Fibroblast of skin of right quadriceps (primary cell): ENCODE measurements around the gene SSTR5.

ENCODE experiments used
- DNase-seq: peaks from one replicate; pipeline ENCODE4 v3.0.0-alpha.2; 2013

Gene SSTR5

GRCh38 chr16:1040346-1040745, 32.2 kb upstream of the SSTR5 start:
- DNase-seq = no peak

DNA sequence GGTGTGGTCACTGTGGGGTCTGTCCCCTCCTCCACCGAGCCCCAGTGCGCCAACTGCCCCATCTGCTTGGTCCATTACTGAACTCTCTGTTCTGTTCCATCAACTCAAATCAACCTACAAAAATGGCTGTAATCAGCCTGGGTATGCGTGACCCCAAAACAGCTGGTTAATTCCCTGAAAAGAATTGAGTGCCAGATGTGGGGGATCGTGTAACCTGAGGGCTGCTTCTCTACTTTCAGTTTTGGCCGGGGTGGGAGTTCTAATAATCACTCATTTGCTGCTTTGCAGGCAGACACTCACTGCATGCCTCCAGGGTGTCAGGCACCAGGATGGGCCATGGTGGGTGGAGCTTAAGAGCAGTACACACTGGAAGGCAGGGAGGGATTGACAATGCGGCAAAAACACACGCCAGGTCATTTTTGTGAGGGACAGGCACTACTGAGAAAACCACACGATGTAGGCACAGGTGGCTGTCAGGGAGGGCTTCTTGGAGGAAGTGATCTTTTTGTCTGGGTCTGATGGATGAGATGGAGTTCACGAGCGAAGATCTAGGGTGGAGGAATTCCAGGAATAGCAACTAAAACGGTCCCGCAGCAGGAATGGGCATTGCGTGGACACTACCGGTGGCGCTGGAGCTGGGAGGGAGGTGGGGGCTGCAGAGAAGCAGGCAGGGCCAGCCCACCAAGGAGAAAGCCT, 30.4 kb upstream of the SSTR5 start:
- no peak for DNase-seq

- DNase-seq = no peak
Measured at GRCh38 chr16:1042866-1043265, 29.7 kb upstream of the SSTR5 start.

DNA sequence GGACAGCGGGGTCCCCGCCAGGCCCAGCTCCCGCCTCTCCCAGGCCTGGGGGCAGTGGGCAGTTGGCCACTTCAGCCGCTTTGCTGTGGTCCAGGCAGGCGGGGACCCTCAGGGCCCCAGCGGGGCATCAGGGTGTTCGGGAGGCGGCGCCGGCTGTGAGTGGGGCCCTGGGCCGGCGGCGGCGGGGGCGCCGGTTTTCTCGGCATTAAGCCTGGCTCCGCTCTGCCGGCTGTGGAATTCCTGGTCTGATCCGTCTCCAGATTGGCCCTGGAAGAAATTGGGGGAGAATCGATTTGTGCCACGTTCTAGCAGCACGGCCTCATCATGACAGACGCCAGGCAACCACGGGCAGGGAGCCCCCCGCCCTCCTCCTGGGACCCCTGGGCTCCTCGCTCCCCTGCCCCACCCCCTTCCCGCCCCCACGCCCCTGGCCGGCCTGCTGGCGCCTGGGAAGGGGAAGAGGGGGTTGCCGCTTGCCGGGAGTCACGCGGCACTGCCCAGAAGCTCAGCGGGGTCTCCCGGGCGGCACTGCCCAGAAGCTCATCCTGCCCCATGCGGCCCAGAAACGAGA, 28.6 kb upstream of the SSTR5 start:
- no peak for DNase-seq

DNA sequence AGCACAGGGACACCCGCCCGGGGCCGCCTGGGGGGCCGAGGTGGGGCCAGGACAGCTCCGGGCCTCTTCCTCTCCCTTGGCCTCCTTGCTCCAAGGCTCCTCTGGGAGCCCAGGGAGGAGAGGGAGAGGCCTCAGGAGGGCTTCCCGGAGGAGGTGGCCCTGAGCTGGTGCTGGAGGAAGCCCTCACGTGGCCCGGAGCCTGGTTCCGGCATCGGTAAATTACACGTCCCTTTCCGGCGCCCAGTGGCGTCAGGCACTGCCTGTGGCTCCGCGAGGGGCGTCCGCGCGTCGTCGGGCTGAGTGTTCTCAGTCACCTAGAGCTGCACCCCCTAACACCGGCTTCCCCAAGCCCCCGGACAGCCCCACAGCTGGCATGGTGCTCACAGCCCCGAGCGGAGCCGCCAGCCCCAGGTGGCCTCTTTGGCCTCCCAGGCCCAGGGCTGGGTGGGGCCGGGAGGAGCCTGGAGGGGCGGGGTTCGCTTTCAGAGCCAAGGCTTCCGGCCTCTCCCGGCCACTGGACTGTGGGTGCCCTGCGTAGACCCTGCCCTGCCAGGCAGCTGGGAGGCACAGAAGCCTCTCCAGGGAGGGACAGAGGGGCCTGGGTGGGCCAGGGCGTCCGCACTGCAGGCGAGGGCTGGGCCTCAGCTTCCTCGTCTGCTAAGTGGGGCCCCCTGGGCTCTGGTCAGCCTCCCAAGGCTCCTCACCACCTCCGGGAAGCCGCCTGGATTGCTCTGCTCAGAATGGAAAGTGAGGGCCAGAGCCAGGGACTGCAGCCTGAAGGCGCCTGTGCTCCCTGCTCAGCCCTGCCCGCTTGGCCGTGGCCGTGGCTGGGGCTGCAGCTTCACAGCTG, 27.9 kb upstream of the SSTR5 start:
- no peak for DNase-seq

GRCh38 chr16:1045310-1045992, 27.1 kb upstream of the SSTR5 start:
- no peak for DNase-seq

- DNase-seq = no peak
Measured at GRCh38 chr16:1045993-1046911, 26.3 kb upstream of the SSTR5 start.

GRCh38 chr16:1047123-1047522, 25.4 kb upstream of the SSTR5 start:
- no peak for DNase-seq

GRCh38 chr16:1047801-1048200, 24.7 kb upstream of the SSTR5 start:
- no peak for DNase-seq

GRCh38 chr16:1048442-1049112, 24.0 kb upstream of the SSTR5 start:
- peak; percentile 42 for DNase-seq

GRCh38 chr16:1049113-1049975, 23.2 kb upstream of the SSTR5 start:
- DNase-seq = no peak

DNA sequence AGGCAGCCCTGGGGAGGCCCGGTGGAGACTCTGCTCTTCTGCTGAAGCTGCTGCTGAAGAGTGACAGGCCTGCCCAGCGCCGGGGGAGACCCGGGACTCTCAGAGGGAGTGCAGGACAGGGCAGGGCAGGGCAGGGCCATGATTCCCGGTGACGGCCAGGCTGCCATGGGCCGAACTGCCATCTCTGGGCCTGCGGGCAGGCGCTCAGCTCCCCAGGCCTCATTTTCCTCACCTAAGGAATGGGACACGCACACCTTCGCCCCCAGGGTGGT, 22.6 kb upstream of the SSTR5 start:
- DNase-seq = no peak

GRCh38 chr16:1050516-1050915, 22.0 kb upstream of the SSTR5 start:
- no peak for DNase-seq

- no peak for DNase-seq
Measured at GRCh38 chr16:1050921-1051320, 21.6 kb upstream of the SSTR5 start.

GRCh38 chr16:1051446-1051845, 21.1 kb upstream of the SSTR5 start:
- no peak for DNase-seq

GRCh38 chr16:1052721-1053120, 19.8 kb upstream of the SSTR5 start:
- no peak for DNase-seq

- no peak for DNase-seq
Measured at GRCh38 chr16:1053121-1053521, 19.4 kb upstream of the SSTR5 start.

GRCh38 chr16:1053700-1054368, 18.7 kb upstream of the SSTR5 start:
- DNase-seq = no peak

DNA sequence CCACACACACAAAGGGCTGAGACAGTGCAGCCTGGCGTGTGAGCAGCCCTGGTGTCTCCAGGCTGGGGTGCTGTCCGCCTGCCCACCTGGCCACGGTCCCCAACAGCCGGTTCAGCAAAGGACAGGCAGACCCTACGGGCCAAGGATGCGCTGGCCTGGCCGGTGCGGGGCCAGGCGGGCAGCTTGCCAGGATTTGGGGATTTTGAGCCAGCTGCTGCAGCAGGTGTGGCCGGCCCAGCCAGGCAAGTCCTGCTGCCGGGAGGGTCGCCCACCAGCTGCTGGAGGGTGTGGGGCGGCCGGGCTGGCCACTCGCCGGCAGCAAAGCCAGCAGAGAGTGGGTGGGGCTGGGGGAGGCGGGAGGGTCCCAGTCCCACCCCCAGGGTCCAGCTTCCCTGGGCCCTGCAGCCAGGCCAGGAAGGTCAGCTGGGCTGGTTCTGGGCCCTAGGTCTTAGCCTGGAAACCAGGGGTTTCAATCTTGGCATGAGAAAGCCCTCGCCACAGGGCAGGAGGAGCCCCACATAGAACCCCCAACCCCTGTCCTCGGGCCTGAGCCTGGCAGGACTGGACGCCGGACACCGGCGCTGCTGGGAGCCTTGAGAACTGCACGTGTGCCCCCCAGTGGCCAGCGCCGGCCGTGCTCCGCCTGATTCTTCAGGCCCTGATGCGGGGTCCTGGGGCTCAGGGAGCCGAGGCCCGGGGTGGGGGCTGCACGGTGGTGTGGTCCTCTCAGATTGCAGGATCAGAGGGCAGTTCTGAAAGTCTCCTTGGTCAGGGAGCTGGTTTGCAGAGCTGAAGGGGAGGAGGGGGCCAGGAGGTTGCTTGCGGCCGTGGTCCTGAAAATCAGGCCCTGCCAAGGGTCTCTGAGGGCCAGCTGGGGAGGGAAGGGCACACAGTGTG, 17.6 kb upstream of the SSTR5 start:
- peak; percentile 11 for DNase-seq
